Measurements from ENCODE around the gene TPRN.

Gene TPRN

DNA sequence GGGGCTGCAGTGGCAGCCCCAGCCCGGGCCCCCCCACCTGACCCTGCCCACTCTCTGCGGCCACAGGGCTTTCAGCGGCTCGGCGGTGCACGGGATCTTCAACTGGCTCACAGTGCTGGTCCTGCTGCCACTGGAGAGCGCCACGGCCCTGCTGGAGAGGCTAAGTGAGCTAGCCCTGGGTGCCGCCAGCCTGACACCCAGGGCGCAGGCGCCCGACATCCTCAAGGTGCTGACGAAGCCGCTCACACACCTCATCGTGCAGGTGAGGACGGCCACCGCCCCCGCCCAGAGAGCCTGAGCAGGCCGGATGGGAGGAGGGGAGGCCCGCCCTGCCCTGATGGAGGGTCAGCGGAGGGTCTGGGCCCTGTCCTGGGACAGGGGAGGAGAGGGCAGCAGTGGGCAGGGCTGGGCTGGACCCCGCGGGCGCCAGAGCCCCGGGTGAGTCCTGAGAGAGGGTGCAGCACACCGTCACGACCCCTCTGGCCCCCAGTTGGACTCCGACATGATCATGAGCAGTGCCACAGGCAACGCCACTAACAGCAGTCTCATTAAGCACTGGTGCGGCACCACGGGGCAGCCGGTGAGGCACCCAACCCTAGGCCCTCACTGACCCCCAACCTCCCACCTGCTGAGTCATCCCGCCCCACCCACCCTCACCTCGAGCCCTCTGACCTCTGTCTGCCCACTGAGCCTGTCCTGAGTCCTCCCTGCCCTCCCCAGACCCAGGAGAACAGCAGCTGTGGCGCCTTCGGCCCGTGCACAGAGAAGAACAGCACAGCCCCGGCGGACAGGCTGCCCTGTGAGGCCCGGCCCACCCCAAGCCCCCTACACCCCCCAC lies 32.8 kb upstream of the TPRN start:
- no peak for TF ChIP-seq CTCF (IDR thresholded peaks at IDR 0.05; ENCODE audit: low read depth, low read length)
- H3K4me3 ChIP-seq (ENCODE audit: low read depth, low read length), result no peak overlapping the region

DNA sequence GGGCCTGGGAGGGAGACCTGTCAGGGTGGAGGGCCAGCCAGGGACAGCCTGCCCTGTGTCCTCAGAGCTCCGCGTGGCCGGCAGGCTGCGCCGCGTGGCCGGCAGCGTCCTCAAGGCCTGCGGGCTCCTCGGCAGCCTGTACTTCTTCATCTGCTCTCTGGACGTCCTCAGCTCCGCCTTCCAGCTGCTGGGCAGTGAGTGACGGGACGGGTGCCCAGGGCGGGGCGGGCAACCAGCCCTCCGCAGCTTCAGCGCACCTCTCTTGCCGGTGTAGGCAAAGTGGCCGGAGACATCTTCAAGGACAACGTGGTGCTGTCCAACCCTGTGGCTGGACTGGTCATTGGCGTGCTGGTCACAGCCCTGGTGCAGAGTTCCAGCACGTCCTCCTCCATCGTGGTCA lies 32.0 kb upstream of the TPRN start:
- TF ChIP-seq CTCF (IDR thresholded peaks at IDR 0.05; ENCODE audit: low read depth, low read length), result no peak

DNA sequence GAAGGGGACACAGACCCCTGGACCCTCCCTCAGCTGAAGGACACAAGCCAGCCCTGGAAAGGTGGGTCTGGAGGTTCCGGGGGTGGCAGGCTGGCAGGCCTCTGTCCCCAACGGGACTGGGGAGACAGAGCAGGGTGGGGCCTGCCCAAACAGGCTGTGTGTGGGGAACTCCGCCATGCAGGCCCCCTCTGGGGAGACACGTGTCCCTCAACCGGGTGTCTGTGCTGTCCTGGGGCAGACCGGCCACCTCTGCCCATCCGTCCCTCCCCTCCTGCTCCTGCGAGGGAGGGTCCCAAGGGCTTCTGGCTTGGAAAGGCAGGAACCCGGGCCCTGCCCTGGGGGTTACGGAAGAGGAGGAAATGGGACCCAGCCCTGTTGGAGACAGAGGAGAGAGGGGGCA lies 31.6 kb upstream of the TPRN start:
- no peak overlapping the region for H3K4me3 ChIP-seq (ENCODE audit: low read depth, low read length)
- TF ChIP-seq CTCF (IDR thresholded peaks at IDR 0.05; ENCODE audit: low read depth, low read length), result no peak

More for the DNA sequence above, 32.0 kb upstream of the TPRN start:
- H3K4me3 ChIP-seq (ENCODE audit: low read depth, low read length), result no peak overlapping the region

GRCh38 chr9:137231372-137232039 lies 31.0 kb upstream of the TPRN start:
- H3K4me3 ChIP-seq (ENCODE audit: low read depth, low read length), result no peak overlapping the region
- no peak for TF ChIP-seq CTCF (IDR thresholded peaks at IDR 0.05; ENCODE audit: low read depth, low read length)

GRCh38 chr9:137230705-137231371 lies 30.3 kb upstream of the TPRN start, which contains the start of gene SLC34A3:
TSS of gene SLC34A3 (plus strand) at chr9:137230901. CDS start at chr9:137231703, 802 bp downstream.
- H3K4me3 ChIP-seq (ENCODE audit: low read depth, low read length), result no peak within 1 kb of the TSS
- TF ChIP-seq CTCF (IDR thresholded peaks at IDR 0.05; ENCODE audit: low read depth, low read length), result no peak

DNA sequence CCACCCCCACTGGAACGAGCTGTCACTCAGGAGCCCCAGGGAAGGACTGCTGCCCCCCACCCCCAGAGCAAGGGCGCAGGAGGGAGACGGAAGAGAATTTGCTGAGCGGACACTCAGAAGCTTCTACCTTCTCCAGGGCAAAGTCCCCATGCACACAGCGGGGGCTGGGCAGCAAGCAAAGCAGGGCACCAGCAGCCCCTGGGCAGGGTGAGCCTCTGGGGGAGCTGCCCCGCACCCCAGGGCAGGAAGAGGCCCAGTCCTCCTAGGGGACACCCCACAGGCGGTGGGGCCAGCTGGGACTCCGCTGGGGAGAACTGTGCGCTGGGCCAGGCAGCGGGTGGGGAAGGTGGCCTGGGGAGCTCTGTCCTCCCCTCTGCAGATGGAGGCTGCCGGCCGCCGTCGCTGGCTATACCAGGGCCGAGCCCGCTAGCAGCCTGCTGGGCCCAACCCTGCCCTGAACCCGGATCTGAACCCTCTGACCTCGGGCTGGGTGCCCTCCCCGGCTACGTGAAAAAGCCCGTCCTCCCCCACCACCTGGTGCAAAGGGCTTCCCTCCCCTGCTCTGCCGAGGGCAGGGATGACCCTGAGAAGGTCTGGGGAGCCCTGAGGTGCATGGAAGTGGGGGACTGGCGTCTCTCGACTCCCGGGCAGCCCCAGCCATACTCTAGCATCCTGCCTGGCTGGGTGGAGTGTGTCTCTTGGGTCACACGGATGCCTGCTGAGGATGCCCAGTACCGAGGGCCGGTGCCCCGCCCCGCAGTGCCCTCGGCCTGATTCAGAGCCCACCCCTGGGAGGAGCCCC lies 29.6 kb upstream of the TPRN start:
- TF ChIP-seq CTCF (IDR thresholded peaks at IDR 0.05; ENCODE audit: low read depth, low read length), result no peak

More for the DNA sequence above, 29.6 kb upstream of the TPRN start:
- no peak overlapping the region for H3K4me3 ChIP-seq (ENCODE audit: low read depth, low read length)

All from WI38 (cell line).